A673 (cell line): ENCODE data around the gene TEN1.

Source experiments
- CTCF ChIP-seq: fragments of 300-800, 200-600 bp; sonication (generic); conservative IDR thresholded peaks from 2 replicates; pipeline ENCODE4 v1.5.1; 2017; ENCODE audit warnings: low read depth, mild to moderate bottlenecking, antibody characterized with exemption, low read length, moderate library complexity, mixed read lengths
- EZH2 ChIP-seq: fragments of 200-600 bp; sonication (generic); IDR thresholded peaks from 2 replicates; pipeline ENCODE4 v1.6.1; 2017; ENCODE audit warnings: borderline replicate concordance, low read depth, mild to moderate bottlenecking, mixed read lengths, antibody characterized with exemption, low read length; ENCODE audit not compliant: poor library complexity, severe bottlenecking

- TF ChIP-seq CTCF, result no peak
- no peak for TF ChIP-seq EZH2
Measured at GRCh38 chr17:76049239-76049638, 70.2 kb downstream of the TEN1 start.
